NCI-H2196 treated with DMSO at 0.1 percent for 48 hours (cell line): ENCODE data around the gene RNF10.
"Not testable (repeated sequence)": the region's sequence is repeated elsewhere in the genome, so short reads cannot be mapped to it uniquely, and the experiment has no call there.

Experiments
- DNase-seq: peaks from one replicate; lab custom pipeline; 2025; ENCODE audit not compliant: unreplicated experiment; lab: John Stamatoyannopoulos, UW

Gene RNF10

DNA sequence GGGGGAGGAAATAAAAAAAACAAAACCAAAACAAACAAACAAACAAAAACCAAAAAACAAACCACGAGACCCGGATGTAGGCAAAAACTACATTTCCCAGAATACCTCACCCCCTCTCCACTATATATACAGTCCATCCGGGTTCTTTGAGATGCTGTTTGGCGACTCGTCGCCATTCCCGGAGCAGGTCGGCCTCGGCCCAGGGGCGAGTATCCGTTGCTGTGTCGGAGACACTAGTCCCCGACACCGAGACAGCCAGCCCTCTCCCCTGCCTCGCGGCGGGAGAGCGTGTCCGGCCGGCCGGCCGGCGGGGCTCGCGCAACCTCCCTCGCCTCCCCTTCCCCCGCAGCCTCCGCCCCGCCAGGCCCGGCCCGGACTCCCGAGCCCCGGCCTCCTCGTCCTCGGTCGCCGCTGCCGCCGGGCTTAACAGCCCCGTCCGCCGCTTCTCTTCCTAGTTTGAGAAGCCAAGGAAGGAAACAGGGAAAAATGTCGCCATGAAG lies at the start of gene RNF10:
Gene RNF10 (plus strand): TSS at position 154 of the 500 bp plus-strand sequence. CDS start 456 bp downstream, outside the sequence.
- peak; percentile 44 for DNase-seq

- DNase-seq = no peak
Measured at GRCh38 chr12:120485961-120486881, 47.9 kb upstream of the RNF10 start.

DNA sequence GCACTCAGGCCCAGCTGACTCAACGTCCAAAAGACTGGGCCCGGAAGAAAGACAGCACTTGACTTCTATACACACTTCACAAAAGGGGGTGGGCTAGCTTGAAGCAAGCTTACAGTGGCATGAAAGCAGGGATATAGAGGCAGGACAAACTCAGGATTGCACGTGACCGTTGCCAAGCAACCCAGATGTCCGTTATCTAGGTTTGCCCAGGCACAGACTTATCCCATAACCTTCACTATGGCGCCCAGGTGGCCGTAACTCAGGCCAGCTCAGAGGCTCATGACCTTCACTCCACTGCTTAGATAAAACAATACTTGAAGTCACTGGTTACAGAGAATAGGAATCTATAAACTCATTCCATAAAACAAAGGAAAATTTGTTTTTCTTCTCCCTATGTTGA lies 46.6 kb upstream of the RNF10 start:
- not testable (repeated sequence) for DNase-seq

DNA sequence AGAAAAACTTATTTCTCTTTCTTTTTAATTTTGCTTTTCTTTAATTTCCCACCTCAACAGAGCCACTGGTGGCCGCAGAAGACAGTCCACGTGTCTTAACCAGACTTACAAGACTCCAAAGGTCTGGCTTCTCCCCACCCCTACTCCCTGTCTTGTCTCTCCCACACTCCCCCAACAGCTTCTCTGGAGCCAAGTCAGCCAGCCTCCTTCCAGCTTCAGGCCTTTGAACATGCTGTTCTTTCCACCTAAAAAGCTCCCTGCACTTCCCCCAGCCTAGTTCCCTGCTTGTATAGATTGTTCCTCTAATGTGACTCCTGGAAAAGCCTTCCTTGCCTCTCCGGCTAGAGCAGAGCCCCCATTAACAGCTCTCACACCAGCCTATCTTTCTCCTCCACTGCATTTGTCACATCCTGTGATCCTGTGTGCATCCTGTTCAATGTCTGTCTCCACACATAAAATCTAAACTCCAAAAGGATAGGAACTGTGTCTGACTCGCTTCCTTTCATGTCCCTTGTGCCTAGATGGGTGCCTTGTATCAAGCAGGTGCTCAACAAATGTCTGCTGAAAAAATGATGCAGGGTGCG lies 46.0 kb upstream of the RNF10 start:
- no peak for DNase-seq

- DNase-seq = no peak
Measured at GRCh38 chr12:120489018-120489417, 45.1 kb upstream of the RNF10 start.

DNA sequence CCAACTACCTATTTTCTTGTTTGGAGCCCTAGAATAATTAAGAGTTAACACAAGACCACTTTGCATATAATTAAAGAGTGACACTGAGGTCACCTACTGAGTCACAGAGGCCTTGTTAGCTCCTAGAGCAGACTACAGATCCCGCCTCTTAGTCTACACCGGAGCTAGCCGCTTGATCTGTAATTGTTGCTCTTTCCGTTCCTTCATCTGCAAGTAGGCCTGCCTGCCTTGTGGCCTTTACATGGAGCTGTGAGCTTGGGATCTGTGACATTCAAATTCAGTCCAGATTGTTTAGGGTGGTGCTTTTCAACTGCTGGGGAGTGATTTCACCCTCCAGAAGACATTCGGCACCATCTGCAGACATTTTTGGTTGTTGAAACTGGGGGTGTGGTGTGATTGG lies 43.8 kb upstream of the RNF10 start:
- DNase-seq = no peak

DNA sequence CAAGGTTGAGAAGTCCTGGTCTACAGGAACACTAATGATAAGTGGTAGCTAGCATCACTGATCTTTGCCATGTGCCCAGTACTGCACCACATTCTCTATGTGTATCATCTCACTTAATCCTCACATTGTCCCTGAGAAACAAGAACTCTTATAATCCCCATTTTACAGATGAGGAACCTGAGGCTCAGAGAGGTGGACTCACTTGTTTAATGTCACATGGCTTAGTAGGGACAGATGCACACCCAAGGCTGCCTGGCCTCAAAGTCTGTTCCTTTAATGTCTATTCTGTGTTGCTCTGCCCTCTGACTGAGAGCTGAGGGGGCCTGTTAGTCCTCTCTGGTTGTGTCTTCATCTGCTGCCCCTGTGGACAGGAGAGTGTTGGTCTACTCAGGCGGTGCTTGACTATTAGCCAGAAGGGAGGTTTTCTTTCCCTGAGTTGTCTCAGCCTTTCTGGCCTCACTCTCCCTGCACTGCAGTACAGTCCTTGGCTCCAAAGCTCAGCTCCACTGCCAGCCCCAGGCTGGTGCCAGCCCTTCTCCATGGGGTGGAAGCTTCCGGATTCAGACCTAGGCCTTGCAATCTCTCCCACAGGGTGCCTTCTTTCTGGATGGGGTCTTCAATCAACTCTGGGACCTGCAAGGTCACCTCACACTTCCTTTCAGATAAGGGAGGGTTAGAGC lies 43.2 kb upstream of the RNF10 start:
- no peak for DNase-seq

- no peak for DNase-seq
Measured at GRCh38 chr12:120495186-120495730, 38.9 kb upstream of the RNF10 start.

DNA sequence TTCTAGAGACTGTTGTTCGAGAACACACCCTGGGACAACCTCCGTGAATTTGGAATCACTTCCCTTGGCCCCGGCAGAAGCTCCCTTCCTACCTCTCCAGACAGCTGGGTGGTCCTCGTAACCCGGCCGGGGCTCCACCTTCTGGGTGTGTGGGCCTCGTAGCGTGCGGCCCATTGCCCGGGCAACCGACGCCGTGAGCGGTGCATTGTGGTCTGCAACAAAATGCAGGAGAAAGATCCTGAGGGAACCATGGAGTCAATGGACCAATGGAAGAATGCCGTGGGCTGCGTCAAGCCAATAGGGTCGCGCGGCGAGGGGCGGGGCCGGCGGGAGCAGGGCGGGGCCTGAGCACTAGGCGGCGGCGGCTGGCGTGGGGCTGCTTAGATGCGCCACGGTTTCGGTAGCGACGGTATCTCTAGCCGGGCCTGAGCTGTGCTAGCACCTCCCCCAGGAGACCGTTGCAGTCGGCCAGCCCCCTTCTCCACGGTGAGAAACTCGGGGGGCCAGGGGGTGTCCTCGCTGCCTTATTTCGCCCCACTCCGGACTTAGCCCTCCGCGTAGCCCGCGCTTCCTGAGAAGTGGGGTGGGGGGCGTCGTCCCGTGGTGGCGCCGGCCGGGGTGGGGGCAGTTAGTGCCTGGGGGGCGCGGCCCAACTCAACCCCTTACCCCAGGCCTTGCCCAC lies 38.3 kb upstream of the RNF10 start, which contains the start of gene DYNLL1:
Gene DYNLL1 (plus strand): TSS at position 383 of the 682 bp plus-strand sequence. CDS start 309 bp downstream, outside the sequence.
- peak; percentile 80 for DNase-seq

DNA sequence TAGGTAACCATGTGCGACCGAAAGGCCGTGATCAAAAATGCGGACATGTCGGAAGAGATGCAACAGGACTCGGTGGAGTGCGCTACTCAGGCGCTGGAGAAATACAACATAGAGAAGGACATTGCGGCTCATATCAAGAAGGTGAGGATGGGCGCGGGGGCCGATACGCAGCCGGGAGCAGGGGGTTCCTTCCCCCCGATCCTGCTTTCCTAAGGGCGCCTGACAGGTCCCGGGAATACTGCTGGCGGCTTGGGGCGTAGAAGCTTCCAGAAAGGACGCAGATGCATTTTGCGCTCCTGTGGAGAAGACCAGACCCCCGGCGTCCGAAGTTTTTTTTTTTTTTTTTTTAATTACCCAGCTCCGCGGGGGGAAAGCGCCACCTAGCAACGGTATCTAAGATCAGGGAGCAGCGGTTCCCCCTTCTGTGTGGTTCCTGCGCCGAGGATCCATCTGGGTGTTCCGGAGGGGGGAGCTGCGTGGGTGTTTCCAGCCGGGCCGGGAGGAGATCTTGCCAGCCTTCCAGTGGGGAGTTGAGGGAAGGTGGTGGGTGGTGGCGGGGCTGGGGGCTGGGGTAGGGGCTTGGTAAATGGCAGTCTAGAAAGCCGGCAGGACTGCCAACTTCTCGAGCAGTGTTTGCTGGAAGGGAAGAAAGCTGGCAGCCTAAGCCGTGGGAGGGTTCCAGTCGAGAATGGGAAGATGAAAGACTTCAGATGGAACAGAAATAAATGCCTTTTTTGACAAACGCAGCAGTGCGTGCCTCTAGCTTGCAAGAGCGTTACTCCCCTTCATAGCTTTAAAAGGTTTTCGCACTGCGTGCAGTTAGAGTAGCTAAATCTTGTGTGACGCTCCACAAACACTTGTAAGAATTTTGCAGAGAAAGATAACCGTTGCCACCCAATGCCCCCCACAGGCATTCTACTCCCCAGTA lies 37.5 kb upstream of the RNF10 start:
- DNase-seq = no peak

- no peak for DNase-seq
Measured at GRCh38 chr12:120497524-120498150, 36.5 kb upstream of the RNF10 start.

DNA sequence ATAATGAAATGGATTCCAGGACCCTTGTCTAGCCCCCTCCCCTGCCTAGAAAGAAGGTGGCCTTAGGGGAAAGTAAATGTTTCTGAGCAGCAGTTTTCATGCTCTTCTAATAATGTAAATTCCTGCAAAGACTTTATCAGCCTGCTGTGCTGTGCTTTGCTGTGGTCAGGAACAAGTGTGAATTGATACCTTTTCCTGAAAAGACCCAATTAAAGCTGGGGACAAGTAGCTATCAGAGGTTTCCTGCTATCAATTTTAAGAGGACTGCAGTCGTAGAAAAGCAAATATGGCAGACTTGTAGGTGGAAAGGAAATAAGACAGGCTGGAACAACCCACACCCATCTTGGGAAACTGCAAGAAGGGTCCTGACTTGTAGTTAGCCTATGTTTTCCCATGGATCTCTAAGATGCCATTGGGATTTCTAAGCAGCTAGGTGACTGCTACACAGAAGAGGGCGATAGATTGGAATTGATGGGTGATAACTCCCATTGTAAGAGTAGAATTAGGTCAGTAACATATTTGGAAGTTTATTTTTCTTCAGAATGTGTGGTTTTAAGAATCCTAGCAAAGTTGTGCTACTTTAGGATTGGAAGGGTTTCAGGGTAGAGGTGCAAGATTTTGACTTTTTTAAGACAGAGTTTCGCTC lies 35.2 kb upstream of the RNF10 start:
- no peak for DNase-seq

DNA sequence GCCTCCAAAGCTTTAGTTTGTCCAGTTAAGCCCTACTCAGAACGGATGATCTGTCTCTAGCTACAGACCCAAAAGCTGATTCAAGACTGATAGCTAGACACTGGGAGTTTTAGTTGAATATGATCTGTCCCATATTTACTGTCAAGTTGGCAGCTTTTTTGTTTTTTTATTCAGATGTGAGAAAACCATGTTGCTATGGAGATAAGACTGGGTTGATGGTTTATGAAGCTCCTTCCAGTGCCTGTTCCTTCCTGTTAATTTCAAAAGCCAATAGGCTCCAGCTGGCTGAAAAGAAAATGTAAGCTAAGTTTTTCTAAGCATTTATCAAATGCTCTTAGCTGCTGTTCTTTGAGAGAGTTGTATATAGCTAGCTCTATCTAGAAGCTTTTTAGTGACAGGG lies 33.6 kb upstream of the RNF10 start:
- DNase-seq = no peak

GRCh38 chr12:120504587-120504986 lies 29.6 kb upstream of the RNF10 start:
- DNase-seq = no peak

- no peak for DNase-seq
Measured at GRCh38 chr12:120508537-120508936, 25.6 kb upstream of the RNF10 start.

DNA sequence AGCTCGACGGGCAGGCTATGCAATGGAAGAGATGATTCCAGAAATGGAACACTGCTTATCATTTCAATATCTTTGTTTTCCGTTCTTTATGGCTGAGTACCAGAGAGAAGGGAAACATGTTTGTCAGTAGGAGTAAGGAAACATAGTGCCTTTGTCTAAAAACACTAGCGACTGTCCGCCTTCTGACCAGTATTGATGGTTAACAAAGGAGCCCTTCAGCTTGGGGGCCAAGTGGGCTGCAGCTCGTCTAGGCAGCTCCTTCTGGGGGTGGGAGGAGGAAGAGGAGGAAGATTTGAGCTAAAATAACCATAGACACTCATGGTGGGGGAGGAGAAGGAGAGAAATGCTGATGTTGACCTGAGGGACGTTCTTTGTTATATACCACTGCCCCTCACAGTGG lies 20.2 kb upstream of the RNF10 start:
- no peak for DNase-seq

DNA sequence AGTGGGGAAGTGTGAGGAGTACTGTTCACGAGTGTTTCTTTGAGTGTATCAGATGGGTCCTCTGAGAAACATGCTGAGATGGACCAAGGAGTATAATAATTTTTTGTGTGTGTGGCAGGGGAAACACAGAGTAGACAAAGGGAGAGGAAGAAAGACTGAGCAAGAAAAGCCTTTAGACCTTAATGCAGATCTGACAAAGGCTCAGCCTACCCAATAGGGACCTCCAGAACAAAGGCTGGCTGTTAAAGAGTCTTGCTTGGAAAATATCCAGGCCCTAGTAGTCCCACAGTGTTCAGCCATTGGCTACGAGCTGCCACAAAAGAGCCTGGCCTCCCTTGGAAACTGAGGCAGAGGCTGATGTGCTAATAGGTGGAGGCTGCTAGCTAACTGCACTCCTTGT lies 18.7 kb upstream of the RNF10 start:
- DNase-seq = no peak

GRCh38 chr12:120519324-120519723 lies 14.8 kb upstream of the RNF10 start:
- DNase-seq = not testable (repeated sequence)

DNA sequence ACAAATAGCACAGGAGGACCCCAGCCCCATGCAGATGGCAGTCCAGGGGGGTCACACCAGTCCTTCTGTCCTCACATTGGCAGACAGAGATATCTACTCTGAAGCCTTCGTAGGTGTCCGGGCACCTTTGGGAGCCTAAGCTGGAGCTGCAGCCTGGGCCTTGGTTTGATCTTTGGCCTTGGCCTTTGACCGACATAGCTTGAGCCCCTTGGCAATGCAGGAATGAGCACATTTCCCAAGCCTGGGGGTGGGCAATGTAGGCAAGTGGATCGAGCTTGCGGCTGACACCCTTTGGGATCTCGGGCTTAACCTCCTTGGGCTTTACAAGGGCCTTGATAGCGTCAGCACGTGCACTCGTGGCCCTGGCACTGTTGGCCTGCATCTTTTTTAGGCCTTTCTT lies 11.6 kb upstream of the RNF10 start:
- no peak for DNase-seq
